HG02981 (cell line): ENCODE results near the gene CCL25.

Experiments used
- ATAC-seq: cut with Tn5 transposase; IDR thresholded peaks from one replicate; pipeline ENCODE4 v1.9.1; 2021; ENCODE audit warnings: mild to moderate bottlenecking, moderate library complexity; ENCODE audit not compliant: unreplicated experiment

Gene CCL25

GRCh38 chr19:8044018-8044417 lies 8.5 kb upstream of the CCL25 start:
- ATAC-seq: no peak

GRCh38 chr19:8045872-8046568 lies 6.5 kb upstream of the CCL25 start:
- ATAC-seq: no peak

- no peak for ATAC-seq
These were observed 5.9 kb upstream of the CCL25 start for GRCh38 chr19:8046569-8047165.

GRCh38 chr19:8050274-8051096 lies 2.1 kb upstream of the CCL25 start:
- peak; percentile 80 for ATAC-seq

- ATAC-seq: no peak
These were observed 1.6 kb downstream of the CCL25 start for GRCh38 chr19:8054169-8054568.

- ATAC-seq: no peak
These were observed 4.0 kb downstream of the CCL25 start for GRCh38 chr19:8056533-8056932.

- ATAC-seq: no peak
These were observed 5.1 kb downstream of the CCL25 start for GRCh38 chr19:8057545-8058270.

- ATAC-seq: no peak
These were observed 12.6 kb downstream of the CCL25 start for GRCh38 chr19:8064911-8065874.

- ATAC-seq: no peak
These were observed 13.3 kb downstream of the CCL25 start for GRCh38 chr19:8065875-8066261.

- no peak for ATAC-seq
These were observed 16.8 kb downstream of the CCL25 start for GRCh38 chr19:8069096-8069973.

GRCh38 chr19:8071912-8072311 lies 19.4 kb downstream of the CCL25 start:
- ATAC-seq: no peak

- no peak for ATAC-seq
These were observed 21.9 kb downstream of the CCL25 start for GRCh38 chr19:8074501-8074900.

GRCh38 chr19:8075158-8076074 lies 22.9 kb downstream of the CCL25 start:
- ATAC-seq: no peak

GRCh38 chr19:8079988-8080387 lies 27.4 kb downstream of the CCL25 start:
- no peak for ATAC-seq

GRCh38 chr19:8080832-8081231 lies 28.3 kb downstream of the CCL25 start:
- no peak for ATAC-seq

- ATAC-seq: no peak
These were observed 29.3 kb downstream of the CCL25 start for GRCh38 chr19:8081569-8082550.

GRCh38 chr19:8083141-8083540 lies 30.6 kb downstream of the CCL25 start:
- ATAC-seq: no peak
